Measurements from ENCODE around the gene RYR1.
"Not testable (repeated sequence)": the region's sequence is repeated elsewhere in the genome, so short reads cannot be mapped to it uniquely, and the experiment has no call there.

Gene RYR1

DNA sequence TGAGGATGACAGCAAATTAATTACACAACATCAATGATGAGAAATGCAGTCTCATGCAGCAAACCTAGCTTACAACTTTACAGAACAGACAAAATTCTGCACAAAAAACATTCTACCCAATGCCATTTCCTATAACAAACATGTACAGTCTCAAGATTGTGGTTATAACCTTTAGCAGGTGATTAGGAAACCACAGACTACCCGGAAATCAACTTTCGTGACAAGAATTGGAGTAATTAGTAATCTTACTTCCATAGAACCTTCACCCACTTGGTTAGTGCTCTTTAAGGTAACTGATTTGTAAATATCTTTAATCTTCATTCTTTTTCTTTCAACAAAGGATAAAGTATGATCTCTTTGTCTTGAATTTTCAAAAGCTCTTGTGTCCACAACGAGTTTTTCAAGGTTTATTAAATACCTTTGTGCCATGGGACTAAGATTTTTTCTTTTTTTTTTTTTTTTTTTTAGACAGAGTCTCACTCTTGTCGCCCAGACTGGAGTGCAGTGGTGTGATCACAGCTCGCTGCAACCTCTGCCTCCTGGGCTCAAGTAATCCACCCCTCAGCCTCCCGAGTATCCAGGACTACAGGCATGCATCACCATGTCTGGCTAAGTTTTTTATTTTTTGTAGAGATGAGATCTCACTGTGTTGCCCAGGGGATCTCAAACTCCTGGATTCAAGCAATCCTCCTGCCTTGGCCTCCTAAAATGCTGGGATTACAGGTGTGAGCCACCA is 105.5 kb downstream of the RYR1 start:
- DNase-seq (ENCODE audit: low spot score) = no peak

- DNase-seq (ENCODE audit: low spot score) = no peak
Measured at GRCh38 chr19:38539751-38540150, 106.3 kb downstream of the RYR1 start.

- no peak for DNase-seq (ENCODE audit: low spot score)
Measured at GRCh38 chr19:38542040-38542439, 108.5 kb downstream of the RYR1 start.

DNA sequence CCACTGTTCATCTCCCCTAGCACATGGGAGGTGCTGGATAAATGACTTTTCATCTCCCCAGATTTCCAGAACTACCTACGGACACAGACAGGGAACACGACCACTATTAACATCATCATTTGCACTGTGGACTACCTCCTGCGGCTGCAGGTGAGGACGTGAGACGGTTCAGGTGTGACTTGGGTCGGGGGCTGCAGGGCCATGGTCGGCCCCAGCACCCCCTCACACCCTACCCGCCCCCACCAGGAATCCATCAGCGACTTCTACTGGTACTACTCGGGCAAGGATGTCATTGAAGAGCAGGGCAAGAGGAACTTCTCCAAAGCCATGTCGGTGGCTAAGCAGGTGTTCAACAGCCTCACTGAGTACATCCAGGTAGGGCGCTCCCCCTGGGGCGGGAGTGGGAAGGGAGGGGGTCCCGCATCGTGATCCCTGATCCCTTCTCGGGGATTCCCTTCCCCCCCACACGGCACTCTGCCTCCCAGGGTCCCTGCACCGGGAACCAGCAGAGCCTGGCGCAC is 109.9 kb downstream of the RYR1 start:
- no peak for DNase-seq (ENCODE audit: low spot score)

DNA sequence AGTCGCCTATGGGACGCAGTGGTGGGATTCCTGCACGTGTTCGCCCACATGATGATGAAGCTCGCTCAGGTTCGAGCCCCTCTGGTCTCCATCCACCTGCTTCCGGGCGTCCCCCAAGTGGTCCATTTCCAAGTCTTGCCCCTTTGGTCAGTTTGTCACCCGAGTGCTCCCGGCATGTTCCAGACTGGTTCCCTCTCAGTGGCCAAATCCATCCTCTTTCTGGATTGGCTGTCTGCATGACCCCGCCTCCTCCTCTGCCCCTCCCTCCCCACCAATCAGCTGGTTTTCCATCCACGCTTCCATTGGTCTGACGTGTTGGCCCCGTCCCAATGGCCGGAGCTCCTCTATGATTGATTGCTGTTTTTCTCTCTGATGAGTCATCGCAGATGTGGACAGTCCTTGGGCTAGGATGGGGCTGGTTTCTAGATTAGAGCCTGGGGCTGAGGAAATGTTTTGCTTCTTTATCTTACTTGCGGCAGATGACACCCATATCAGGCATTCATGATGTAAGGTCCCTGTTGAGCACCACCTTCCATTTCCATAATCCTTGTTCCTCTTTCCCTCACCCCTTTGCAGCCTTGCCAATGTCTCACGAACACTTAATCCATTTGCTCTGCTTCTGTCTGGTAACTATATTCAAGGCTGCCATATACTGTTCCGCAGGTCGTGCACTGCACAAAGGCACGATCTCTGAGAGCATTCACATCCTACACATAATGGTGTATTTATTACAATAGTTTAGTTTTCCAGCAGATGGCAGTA is 110.5 kb downstream of the RYR1 start:
- peak; percentile 85 for DNase-seq (ENCODE audit: low spot score)

GRCh38 chr19:38544569-38545315 is 111.3 kb downstream of the RYR1 start:
- no peak for DNase-seq (ENCODE audit: low spot score)

GRCh38 chr19:38545596-38545995 is 112.1 kb downstream of the RYR1 start:
- DNase-seq (ENCODE audit: low spot score) = no peak

GRCh38 chr19:38547421-38547820 is 113.9 kb downstream of the RYR1 start:
- DNase-seq (ENCODE audit: low spot score) = no peak

- no peak for DNase-seq (ENCODE audit: low spot score)
Measured at GRCh38 chr19:38549061-38549460, 115.6 kb downstream of the RYR1 start.

- DNase-seq (ENCODE audit: low spot score) = no peak
Measured at GRCh38 chr19:38549942-38550341, 116.5 kb downstream of the RYR1 start.

- no peak for DNase-seq (ENCODE audit: low spot score)
Measured at GRCh38 chr19:38550376-38550775, 116.9 kb downstream of the RYR1 start.

GRCh38 chr19:38551450-38551813 is 117.9 kb downstream of the RYR1 start:
- DNase-seq (ENCODE audit: low spot score) = no peak

DNA sequence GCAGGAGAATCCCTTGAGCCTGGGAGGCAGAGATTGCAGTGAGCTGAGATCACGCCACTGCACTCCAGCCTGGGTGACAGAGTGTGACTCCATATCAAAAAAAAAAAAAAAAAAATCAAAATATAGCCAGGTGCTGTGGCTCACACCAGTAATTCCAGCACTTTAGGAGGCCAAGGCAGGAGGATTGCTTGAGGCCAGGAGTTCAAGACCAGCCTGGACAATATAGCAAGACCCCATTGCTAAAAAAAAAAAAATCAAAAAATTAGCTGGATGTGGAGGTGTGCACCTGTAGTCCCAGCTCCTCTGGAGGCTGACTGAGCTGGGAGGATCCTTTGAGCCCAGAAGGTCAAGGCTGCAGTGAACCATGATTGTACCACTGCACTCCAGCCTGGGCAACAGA is 119.7 kb downstream of the RYR1 start:
- not testable (repeated sequence) for DNase-seq (ENCODE audit: low spot score)

- DNase-seq (ENCODE audit: low spot score) = no peak
Measured at GRCh38 chr19:38554676-38555141, 121.2 kb downstream of the RYR1 start.

DNA sequence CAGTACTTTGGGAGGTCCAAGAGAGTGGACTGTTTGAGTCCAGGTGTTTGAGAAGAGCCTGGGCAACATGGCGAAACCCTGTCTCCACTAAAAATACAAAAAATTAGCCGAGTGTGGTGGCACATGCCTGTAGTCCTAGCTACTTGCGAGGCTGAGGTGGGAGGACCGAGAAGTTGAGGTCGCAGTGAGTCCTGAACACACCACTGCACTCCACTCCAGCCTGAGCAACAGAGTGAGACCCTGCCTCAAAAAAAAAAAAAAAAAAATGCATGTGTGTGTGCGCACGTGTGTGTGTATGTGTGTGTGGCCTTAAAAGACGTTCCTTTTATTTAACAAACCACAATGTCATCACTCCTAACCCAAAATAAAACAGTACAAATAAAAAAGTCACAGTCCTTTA is 121.7 kb downstream of the RYR1 start:
- DNase-seq (ENCODE audit: low spot score) = no peak

DNA sequence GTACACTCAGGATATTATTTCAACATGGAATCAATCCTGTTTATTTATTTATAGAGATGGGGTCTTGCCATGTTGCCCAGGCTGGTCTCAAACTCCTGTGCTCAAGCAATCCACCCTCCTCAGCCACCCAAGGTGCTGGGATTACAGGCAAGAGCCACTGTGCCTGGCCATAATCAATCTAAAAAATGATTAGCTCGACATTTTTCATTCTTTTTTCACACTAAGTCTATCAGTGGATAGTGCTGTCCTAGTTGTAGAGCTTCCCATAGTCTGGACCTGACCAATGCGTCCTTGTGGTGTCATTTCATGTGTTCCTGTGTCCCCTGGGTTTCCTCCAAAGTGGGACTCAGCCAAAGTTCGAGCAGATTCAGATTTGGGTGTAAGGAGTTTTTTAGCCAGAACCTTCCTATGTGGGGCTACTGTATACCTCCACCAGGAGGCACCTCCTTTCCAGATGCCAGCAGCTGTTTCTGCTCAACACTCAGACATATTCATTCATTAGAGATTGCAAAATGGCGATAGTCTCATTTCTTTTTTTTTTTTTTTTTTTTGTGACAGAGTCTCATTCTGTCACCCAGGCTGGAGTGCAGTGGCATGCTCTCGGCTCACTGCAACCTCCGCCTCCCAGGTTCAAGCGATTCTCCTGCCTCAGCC is 123.2 kb downstream of the RYR1 start:
- no peak for DNase-seq (ENCODE audit: low spot score)

GRCh38 chr19:38557205-38557799 is 123.8 kb downstream of the RYR1 start:
- no peak for DNase-seq (ENCODE audit: low spot score)

DNA sequence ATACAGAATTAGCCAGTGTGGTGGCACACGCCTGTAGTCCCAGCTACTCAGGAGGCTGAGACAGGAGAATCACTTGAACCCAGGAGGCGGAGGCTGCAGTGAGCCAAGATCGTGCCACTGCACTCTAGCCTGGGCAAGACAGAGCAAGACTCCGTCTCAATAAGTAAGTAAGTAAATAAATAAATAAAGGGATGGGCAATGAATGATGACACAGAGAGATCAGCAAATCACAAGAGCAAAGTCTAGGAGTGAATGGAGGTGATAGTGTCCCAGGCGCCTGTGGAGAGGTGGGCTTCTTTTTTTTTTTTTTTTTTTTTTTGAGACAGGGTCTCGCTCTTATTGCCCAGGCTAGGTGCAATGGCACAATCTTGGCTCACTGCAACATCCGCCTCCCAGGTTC is 125.4 kb downstream of the RYR1 start:
- not testable (repeated sequence) for DNase-seq (ENCODE audit: low spot score)

GRCh38 chr19:38559428-38560401 is 126.2 kb downstream of the RYR1 start:
- no peak for DNase-seq (ENCODE audit: low spot score)

DNA sequence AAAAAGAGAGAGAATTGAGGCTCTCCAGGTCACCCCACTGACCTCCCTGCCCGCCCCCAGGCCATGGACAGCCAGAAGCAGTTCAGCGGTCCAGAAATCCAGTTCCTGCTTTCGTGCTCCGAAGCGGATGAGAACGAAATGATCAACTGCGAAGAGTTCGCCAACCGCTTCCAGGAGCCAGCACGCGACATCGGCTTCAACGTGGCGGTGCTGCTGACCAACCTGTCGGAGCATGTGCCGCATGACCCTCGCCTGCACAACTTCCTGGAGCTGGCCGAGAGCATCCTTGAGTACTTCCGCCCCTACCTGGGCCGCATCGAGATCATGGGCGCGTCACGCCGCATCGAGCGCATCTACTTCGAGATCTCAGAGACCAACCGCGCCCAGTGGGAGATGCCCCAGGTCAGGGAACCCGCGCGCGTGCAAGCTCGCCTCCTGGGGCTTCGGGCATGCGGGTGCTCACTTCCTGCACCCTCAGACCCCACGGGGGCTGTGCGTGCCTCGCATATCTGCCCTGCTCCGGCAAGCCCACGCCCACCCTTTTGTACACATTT is 127.6 kb downstream of the RYR1 start:
- DNase-seq (ENCODE audit: low spot score) = no peak
